GM18517 (cell line): ENCODE measurements around the gene SCO1.
"Not testable (repeated sequence)": the region's sequence is repeated elsewhere in the genome, so short reads cannot be mapped to it uniquely, and the experiment has no call there.

Experiments used
- ATAC-seq: cut with Tn5 transposase; IDR thresholded peaks from one replicate; pipeline ENCODE4 v1.9.1; 2021; ENCODE audit warnings: mild to moderate bottlenecking, moderate library complexity; ENCODE audit not compliant: unreplicated experiment

SCO1 gene

GRCh38 chr17:10697092-10698081 is at the start of gene SCO1, which contains the start of gene ADPRM:
Gene SCO1 (minus strand): TSS chr17:10697533. CDS start chr17:10697507, 26 bp downstream.
Gene ADPRM (plus strand): TSS chr17:10697594. CDS start chr17:10704927, 7,333 bp downstream.
- peak; percentile 91 for ATAC-seq

GRCh38 chr17:10745231-10745630 is 47.9 kb upstream of the SCO1 start:
- no peak for ATAC-seq

GRCh38 chr17:10744501-10745000 is 47.2 kb upstream of the SCO1 start:
- ATAC-seq = no peak

DNA sequence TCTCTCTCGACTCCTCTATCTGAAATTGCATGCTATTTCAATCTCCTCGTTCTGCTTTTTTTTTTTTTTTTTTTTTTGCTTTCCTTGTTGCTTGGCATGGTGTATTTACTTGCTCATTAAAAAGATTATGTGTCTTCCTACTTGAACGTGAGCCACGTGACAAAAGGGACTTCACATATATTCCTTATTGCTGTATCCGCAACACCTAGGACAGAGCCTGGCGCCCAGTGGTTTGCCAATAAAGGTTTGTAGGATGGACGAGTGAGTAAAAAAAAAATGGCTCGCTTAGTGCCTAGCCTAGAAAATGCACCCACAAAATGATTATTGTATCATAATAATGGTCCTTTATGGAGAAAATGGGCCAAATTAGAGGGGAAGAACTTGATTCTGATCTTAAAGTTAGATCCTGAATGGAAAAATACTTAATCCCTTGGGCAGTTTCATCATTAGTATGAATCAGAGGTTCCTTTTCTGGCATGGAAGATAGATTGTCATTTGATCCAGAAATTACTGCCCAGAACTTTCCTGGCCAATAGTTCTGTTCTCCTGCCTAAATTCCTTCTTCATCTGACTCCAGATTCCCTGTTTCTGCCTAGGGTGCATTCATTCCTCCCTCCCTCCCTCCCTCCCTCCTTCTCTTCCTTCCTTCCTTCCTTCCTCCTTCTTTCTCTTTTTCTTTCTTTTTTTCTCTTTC is 46.1 kb upstream of the SCO1 start:
- ATAC-seq = no peak

- ATAC-seq = no peak
These were observed 45.1 kb upstream of the SCO1 start for GRCh38 chr17:10742431-10742830.

DNA sequence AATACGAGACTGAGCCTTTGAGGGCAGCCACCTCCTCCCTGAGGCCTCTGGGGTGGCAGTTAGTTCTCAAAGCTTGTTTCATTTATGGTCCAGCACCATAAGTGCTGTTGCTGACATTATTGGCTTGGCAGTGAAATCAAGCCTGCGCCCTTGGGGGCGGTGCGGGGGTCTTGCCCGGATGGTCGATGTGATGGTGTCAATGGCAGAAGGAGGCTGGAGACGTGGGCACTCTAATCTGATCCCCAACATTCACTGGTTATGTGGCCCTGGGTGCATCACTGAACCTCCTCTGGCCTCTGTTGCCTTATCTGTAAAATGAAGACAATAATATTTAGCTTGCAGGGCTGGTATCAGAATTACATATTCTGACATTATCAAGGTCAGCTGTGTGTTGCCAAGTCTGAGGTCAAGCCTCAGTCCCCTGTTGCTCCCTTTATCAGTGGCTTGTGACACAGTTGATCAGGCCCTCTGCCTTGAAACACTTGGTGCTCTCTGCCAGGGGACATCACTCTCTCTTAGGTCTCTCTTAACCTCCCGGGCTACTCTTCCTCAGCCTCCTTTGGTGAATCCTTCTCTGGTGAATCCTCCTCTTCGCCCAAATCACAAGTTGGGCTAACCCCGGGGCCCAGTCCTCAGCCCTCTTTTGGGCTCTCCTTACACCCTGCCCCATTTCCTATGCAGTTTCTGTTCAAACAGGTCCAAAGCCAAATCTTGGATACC is 44.2 kb upstream of the SCO1 start:
- no peak for ATAC-seq

- no peak for ATAC-seq
These were observed 42.1 kb upstream of the SCO1 start for GRCh38 chr17:10739386-10739785.

- ATAC-seq = no peak
These were observed 41.4 kb upstream of the SCO1 start for GRCh38 chr17:10738521-10739258.

DNA sequence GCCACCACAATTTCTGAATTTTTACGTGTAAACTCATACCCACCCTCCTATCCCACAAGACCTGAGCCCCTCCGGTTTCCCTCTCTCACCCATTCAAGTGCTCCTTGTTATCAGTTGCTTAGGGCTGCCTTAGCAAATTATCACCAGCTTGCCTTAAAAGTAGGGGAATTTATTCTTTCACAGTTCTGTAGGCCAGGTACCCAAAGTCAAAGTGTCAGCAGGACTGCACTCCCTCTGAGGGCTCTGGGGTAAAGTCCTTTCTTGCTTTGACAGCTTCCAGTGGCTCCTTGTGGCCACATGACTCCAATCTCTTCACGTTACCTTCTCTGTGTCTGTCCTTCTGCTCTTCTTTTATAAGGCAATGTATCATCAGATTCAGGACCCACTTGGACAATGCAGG is 40.4 kb upstream of the SCO1 start:
- ATAC-seq = no peak

GRCh38 chr17:10737168-10737622 is 39.9 kb upstream of the SCO1 start:
- ATAC-seq = no peak

DNA sequence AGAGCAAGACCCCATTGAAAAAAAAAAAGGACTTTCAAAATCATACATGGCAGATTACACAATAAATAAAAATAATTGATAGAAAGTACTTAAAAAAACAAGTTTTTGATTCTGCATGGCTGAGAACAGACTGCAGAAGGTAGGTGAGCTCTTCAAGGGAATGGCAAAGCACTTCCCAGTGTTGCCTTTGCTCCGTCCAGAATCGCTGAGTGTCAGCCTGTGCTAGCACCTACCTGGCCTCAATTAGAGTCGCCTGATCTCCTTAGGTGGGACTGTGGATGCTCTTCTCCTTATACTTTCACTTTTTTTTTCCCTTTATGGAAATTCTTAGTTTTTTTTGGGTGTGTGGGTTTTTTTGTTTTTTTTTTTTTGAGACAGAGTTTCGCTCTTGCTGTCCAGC is 38.5 kb upstream of the SCO1 start:
- no peak for ATAC-seq

DNA sequence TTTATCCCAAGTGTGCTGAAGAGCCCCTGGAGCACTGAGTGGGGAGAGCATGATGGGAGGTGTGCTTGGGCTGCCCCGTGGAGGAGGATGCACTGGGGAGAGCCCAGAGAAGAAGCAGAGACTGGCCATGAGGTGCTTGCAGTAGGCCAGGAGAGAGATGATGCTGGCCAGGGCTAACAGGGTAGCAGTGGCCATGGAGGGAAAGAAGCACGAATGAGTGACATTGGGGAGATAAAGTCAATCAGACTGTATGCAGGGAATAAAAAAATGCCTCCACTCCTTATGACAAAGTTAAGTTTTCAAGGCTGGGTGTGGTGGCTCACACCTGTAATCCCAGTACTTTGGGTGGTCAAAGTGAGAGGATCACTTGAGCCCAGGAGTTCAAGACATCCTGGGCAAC is 37.9 kb upstream of the SCO1 start:
- ATAC-seq = no peak

DNA sequence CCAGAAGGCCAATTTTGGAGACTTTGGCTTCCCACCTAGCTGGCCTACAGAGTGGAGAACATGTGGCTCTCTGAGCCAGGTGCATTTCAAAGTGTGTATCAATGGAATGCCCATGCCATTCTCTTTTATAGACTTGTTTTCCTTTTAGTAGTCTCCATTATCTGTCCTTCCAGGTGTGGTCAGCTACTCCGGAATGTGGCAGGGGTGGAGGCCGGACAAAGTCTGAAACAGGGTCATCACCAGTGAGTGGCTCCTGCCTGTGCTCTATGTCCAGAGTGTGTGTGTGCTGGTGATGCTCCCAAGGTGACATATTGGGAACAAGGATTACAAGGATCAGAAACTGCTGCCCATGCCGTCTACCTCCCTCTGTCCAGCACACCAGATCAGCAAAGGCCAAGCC is 36.3 kb upstream of the SCO1 start:
- ATAC-seq = no peak

DNA sequence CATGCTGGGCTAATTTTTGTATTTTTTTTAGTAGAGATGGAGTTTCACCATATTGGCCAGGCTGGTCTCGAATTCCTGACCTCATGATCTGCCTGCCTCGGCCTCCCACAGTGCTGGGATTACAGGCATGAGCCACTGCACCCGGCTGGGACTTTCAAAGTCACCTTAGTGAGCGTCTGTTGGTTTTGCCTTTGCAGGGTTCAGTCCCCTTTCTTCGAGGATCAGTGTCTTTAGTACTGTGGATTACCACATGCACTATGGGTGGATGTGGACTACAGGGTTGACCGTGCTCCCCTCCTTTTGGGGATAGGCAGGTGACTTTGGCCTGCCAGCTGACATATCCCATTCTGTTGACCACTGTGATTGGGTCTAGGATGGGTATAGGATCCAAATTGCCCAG is 34.8 kb upstream of the SCO1 start:
- ATAC-seq = not testable (repeated sequence)

DNA sequence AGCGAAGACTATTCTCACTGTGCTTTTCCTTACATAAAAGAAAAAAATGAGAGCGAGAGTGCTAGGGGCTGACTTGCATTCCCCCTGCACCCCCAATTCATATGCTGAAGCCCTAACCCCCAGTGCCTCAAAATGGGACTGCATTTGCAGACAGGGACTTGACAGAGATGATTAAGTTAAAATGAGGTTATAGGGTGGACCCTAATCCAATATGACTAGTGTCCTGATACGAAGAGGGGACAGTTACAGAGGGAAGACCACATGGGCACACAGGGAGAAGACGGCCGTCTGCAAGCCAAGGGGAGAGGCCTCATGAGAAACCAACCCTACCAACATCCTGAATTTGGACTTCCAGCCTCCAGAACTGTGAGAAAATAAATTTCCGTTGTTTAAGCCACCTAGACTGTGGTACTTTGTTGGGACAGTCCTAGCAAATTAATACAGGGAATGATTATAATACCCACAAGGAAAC is 34.1 kb upstream of the SCO1 start:
- ATAC-seq = no peak

DNA sequence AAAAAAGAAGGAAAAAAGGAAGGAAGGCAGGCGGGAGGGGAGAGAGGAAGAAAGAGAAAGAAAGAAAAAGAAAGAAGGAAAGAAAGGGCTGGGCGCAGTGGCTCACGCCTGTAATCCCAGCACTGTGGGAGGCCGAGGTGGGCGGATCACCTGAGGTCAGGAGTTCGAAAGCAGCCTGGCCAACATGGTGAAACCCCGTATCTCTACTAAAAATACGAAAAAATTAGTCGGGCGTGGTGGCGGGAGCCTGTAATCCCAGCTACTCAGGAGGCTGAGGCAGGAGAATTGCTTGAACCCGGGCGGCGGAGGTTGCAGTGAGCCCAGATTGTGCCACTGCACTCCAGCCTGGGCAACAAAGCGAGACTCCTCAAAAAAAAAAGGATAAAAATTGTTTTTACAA is 32.9 kb upstream of the SCO1 start:
- ATAC-seq = not testable (repeated sequence)

DNA sequence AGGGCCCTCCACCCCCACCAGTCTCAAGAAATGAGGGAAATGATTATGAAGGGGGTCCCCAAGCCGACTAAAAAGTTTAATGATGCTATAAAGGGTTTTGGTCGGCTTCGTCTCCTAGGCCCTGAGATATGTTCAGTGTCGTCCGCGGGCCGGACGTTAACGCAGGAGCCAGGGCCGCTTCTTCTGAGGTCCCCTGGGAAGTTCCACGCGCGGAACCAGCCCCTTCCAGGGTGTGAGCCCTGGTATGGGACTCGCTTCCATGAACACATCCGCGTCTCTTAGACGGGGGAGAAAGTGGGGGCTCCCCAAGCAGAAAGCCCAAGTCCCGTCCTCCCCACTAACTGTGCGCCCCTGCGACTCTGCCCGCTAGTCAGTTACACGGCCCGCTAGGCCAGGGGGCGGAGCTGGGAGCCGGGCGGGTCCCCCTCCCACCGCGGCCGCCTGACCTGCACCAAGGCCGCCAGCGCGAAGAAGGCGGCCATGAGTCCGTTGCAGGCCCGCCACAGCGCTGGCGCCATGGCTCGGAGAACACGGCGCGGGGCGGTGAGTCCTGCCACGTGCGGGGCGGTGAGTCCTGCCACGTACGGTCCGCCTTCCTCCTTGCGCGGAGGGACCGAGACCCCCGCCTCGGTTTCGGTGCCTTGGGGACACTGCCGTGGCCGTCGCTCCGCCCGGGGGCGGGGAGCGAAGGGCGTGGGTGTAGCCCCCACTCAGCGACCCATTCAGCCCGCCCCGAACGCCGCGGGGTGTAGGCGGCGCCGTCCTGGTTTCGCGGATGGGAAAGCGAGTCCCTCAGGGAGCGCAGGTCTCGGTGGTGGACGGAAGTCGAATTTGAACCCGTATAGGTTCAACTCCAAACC is 32.2 kb upstream of the SCO1 start, which contains the start of gene TMEM220:
TSS of gene TMEM220 (minus strand) at position 690 of the 860 bp plus-strand sequence. CDS start at position 518, 172 bp downstream.
- no peak for ATAC-seq

GRCh38 chr17:10728331-10728892 is 31.1 kb upstream of the SCO1 start:
- no peak for ATAC-seq

DNA sequence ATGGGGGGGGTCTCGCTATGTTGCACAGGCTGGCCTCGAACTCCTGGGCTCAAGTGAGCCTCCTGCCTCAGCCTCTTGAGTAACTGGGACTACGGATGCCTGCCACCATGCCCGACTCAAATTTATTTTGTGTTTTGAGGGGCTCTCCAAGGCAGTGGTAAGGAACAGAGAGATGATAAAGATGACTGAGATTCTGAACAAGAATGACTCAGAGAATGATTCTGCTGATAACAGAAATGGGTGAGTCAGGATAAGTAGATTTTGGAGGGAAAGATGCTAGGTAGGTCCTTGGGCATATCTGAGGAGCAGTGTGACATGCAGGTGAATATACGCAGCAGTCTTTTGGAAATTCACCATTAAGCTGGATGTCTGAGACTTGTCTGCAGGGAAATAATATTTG is 29.9 kb upstream of the SCO1 start:
- no peak for ATAC-seq
